SK-N-SH (cell line): Measurements from ENCODE around the gene RPGRIP1L. TPM values are rescaled to one million over a fixed set of nuclear protein-coding genes. Genes with fewer than 3 reads are reported as not detected.

Experiments used
- CTCF ChIA-PET: fragments of 300-600, 350-600 bp; formaldehyde crosslinking; extraction: SDS; loops from one replicate; lab custom pipeline; 2021; lab: Yijun Ruan, JAX
- POLR2A ChIA-PET: fragments of 350-600 bp; sonication (Branson Sonifier 250); formaldehyde crosslinking; extraction: SDS; loops from one replicate; lab custom pipeline; 2020; ENCODE audit warnings: antibody characterized with exemption, inconsistent platforms; lab: Yijun Ruan, JAX
- DNase-seq: peaks from one replicate; pipeline ENCODE4 v3.0.0; 2012
- H2AFZ ChIP-seq: fragments of 200-600 bp; sonication (generic); 2 replicates; pipeline ENCODE4 v1.8.1; 2016; ENCODE audit warnings: antibody characterized with exemption, mild to moderate bottlenecking, low read depth
- H3F3A ChIP-seq: fragments of 200-600 bp; sonication (generic); replicated peaks from 2 replicates; pipeline ENCODE3; 2016; ENCODE audit warnings: antibody characterized with exemption, mild to moderate bottlenecking; ENCODE audit not compliant: insufficient read depth
- H3K27ac ChIP-seq, 2 experiments: fragments of 200-500 bp in 1 of 2; fragments of 200-600 bp in 1 of 2; sonication (Bioruptor generic) in 1 of 2; sonication (generic), shearing (Covaris generic) in 1 of 2; 2 replicates each; pipeline versions ENCODE4 v1.5.1 to v1.6.1; 2014 to 2016; ENCODE audit warnings: low read depth in 2 of 2, inconsistent platforms in 1 of 2, low read length in 1 of 2, mild to moderate bottlenecking in 1 of 2, mixed read lengths in 1 of 2
- H3K27me3 ChIP-seq: fragments of 200-600 bp; sonication (generic), shearing (Covaris generic); 2 replicates; pipeline ENCODE4 v1.6.1; 2016; ENCODE audit warnings: mixed run types; ENCODE audit not compliant: insufficient read depth
- H3K36me3 ChIP-seq, 2 experiments: fragments of 200-500 bp in 1 of 2; fragments of 200-600 bp in 1 of 2; sonication (Bioruptor generic) in 1 of 2; sonication (generic) in 1 of 2; replicated peaks in 1 of 2; 2 replicates each; pipeline versions ENCODE3 to v1.5.1; 2014 to 2016; ENCODE audit warnings: low read length in 1 of 2, mild to moderate bottlenecking in 1 of 2; ENCODE audit not compliant: insufficient read depth in 2 of 2, control insufficient read depth in 1 of 2
- H3K4me1 ChIP-seq, 2 experiments: fragments of 200-500 bp in 1 of 2; fragments of 200-600 bp in 1 of 2; sonication (Bioruptor generic) in 1 of 2; sonication (generic), shearing (Covaris generic) in 1 of 2; 2 replicates each; pipeline versions ENCODE4 v1.5.1 to v1.6.1; 2014 to 2016; ENCODE audit warnings: low read depth in 1 of 2, low read length in 1 of 2, mixed run types in 1 of 2; ENCODE audit not compliant: insufficient read depth in 2 of 2, control insufficient read depth in 1 of 2
- H3K4me2 ChIP-seq: fragments of 200-600 bp; sonication (generic), shearing (Covaris generic); 2 replicates; pipeline ENCODE4 v1.6.1; 2017; ENCODE audit warnings: mixed run types
- H3K4me3 ChIP-seq, 2 experiments: fragments of 200-500 bp in 1 of 2; fragments of 200-600 bp in 1 of 2; sonication (Bioruptor generic) in 1 of 2; sonication (generic), shearing (Covaris generic) in 1 of 2; 2 replicates each; pipeline versions ENCODE4 v1.5.1 to v1.8.1; 2014 to 2016; ENCODE audit warnings: low read depth in 2 of 2, inconsistent platforms in 1 of 2, low read length in 1 of 2, mild to moderate bottlenecking in 1 of 2, mixed read lengths in 1 of 2, moderate library complexity in 1 of 2
- H3K79me2 ChIP-seq: fragments of 200-600 bp; sonication (generic); 2 replicates; pipeline ENCODE4 v1.8.1; 2017; ENCODE audit warnings: mild to moderate bottlenecking; ENCODE audit not compliant: insufficient read depth
- H3K9ac ChIP-seq: fragments of 200-600 bp; sonication (generic); 2 replicates; pipeline ENCODE4 v1.6.1; 2017; ENCODE audit warnings: mixed run types
- H3K9me2 ChIP-seq: fragments of 200-600 bp; sonication (generic); 2 replicates; pipeline ENCODE4 v1.6.1; 2017; ENCODE audit warnings: mixed run types
- H3K9me3 ChIP-seq: fragments of 200-600 bp; sonication (generic); 2 replicates; pipeline ENCODE4 v1.6.1; 2017; ENCODE audit warnings: mixed run types, mild to moderate bottlenecking, moderate library complexity
- H4K20me1 ChIP-seq: fragments of 200-600 bp; sonication (generic); 2 replicates; pipeline ENCODE4 v1.6.1; 2017; ENCODE audit warnings: mild to moderate bottlenecking, mixed run types; ENCODE audit not compliant: insufficient read depth
- EZH2phosphoT487 ChIP-seq: fragments of 200-600 bp; sonication (generic); IDR thresholded peaks from 2 replicates; pipeline ENCODE4 v1.6.1; 2017; ENCODE audit warnings: low read depth, mixed run types, mild to moderate bottlenecking, antibody characterized with exemption, moderate library complexity, borderline replicate concordance
- GATA2 ChIP-seq: sonication (generic); formaldehyde crosslinking; IDR thresholded peaks from 2 replicates; pipeline ENCODE4 v1.5.0; 2020; ENCODE audit warnings: mild to moderate bottlenecking, missing genetic modification reagents
- JUND ChIP-seq: IDR thresholded peaks from 2 replicates; pipeline ENCODE4 v1.4.0; 2012
- POLR2AphosphoS5 ChIP-seq: IDR thresholded peaks from 2 replicates; pipeline ENCODE4 v1.6.1; 2012; ENCODE audit warnings: low read depth, low read length
- RCOR1 ChIP-seq: fragments of 150-350 bp; IDR thresholded peaks from 2 replicates; pipeline ENCODE4 v1.6.1; 2017; ENCODE audit warnings: antibody characterized with exemption, low read length
- RXRA ChIP-seq: IDR thresholded peaks from 2 replicates; pipeline ENCODE4 v1.4.0; 2012; ENCODE audit warnings: low read depth, mild to moderate bottlenecking, borderline replicate concordance
- SIN3A ChIP-seq: IDR thresholded peaks from 2 replicates; pipeline ENCODE4 v1.6.1; 2012; ENCODE audit warnings: low read depth, mild to moderate bottlenecking, low read length, moderate library complexity, borderline replicate concordance
- USF1 ChIP-seq: IDR thresholded peaks from 2 replicates; pipeline ENCODE4 v1.4.0; 2012; ENCODE audit warnings: low read depth, borderline replicate concordance
- WGBS: methylation state at CpG from one replicate; pipeline ENCODE4 v1.1.6; 2017; ENCODE audit warnings: low lambda C conversion rate; 5-methylcytosine and 5-hydroxymethylcytosine counted together
- polyA plus RNA-seq, 3 experiments: library from polyadenylated mRNA; depleted of rRNA; stranded (reverse); fragments of >200 nt; gene quantifications; 2 replicates each; pipeline ENCODE4 v1.2.3, GENCODE V29; 2012
- TF ChIP-seq, protein P1 (sequence below): IDR thresholded peaks from 2 replicates; pipeline ENCODE4 v1.4.0; 2012; ENCODE audit warnings: low read depth, borderline replicate concordance
- TF ChIP-seq, protein P2 (sequence below): IDR thresholded peaks from 2 replicates; pipeline ENCODE4 v1.6.1; 2012; ENCODE audit warnings: mild to moderate bottlenecking, low read depth, low read length, moderate library complexity

The RPGRIP1L gene
- polyA plus RNA-seq, 1 of the 3 experiments (the other 2 are of a cell fraction): 5.7 TPM

DNA sequence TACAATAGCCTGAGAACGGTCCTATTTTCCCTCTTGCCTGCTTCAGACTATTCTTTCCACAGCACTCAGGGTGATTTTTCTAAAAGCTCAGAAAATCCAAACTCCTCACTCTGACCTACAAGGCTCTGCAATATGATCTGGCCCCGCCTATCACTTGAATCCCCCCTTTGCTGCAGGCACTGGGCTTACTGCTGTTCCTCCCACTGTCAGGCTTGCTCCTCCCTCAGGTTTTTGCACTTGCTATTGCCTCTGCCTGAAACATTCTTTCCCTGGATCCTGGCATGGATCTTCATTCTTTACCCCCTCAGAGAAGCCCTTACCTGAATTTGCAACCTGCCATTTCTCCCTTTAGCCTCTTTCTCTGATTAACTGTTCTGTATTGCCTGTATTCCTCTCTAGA, 52.3 kb downstream of the RPGRIP1L start:
- CTCF ChIA-PET: interaction anchor here (0.6 to 1.1 kb wide), 2 partner anchors 8 to 55 kb away, joined by 3 read pairs; no protein-coding TSS in a partner anchor

DNA sequence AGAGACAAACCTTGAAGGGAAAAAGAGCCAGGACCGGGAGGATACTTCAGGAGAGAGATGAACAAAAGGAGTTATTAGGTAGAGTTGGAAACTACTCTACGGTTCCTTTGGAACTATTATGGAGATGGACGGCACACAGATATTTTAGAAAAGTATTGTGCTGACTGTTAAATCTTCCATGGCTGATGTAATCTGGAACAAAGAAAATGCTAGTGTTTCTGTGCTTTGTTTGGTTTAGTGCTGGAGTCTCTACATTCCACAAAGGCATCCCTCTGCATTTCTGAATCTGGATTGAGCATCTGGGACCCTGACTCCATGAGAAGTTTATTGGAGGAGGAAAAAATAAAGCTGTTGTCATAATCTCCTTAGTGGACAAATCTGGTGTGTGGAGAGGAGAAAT, 57.2 kb downstream of the RPGRIP1L start:
- H3F3A ChIP-seq: no peaks in the 10 kb centered on the region
- no peak for TF ChIP-seq RCOR1
- TF ChIP-seq USF1: no peak
- TF ChIP-seq, protein P1, sequence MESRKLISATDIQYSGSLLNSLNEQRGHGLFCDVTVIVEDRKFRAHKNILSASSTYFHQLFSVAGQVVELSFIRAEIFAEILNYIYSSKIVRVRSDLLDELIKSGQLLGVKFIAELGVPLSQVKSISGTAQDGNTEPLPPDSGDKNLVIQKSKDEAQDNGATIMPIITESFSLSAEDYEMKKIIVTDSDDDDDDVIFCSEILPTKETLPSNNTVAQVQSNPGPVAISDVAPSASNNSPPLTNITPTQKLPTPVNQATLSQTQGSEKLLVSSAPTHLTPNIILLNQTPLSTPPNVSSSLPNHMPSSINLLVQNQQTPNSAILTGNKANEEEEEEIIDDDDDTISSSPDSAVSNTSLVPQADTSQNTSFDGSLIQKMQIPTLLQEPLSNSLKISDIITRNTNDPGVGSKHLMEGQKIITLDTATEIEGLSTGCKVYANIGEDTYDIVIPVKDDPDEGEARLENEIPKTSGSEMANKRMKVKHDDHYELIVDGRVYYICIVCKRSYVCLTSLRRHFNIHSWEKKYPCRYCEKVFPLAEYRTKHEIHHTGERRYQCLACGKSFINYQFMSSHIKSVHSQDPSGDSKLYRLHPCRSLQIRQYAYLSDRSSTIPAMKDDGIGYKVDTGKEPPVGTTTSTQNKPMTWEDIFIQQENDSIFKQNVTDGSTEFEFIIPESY: no peak
- no peak for TF ChIP-seq RXRA
- no peak for TF ChIP-seq JUND
- TF ChIP-seq POLR2AphosphoS5: no peak
- TF ChIP-seq, protein P2, sequence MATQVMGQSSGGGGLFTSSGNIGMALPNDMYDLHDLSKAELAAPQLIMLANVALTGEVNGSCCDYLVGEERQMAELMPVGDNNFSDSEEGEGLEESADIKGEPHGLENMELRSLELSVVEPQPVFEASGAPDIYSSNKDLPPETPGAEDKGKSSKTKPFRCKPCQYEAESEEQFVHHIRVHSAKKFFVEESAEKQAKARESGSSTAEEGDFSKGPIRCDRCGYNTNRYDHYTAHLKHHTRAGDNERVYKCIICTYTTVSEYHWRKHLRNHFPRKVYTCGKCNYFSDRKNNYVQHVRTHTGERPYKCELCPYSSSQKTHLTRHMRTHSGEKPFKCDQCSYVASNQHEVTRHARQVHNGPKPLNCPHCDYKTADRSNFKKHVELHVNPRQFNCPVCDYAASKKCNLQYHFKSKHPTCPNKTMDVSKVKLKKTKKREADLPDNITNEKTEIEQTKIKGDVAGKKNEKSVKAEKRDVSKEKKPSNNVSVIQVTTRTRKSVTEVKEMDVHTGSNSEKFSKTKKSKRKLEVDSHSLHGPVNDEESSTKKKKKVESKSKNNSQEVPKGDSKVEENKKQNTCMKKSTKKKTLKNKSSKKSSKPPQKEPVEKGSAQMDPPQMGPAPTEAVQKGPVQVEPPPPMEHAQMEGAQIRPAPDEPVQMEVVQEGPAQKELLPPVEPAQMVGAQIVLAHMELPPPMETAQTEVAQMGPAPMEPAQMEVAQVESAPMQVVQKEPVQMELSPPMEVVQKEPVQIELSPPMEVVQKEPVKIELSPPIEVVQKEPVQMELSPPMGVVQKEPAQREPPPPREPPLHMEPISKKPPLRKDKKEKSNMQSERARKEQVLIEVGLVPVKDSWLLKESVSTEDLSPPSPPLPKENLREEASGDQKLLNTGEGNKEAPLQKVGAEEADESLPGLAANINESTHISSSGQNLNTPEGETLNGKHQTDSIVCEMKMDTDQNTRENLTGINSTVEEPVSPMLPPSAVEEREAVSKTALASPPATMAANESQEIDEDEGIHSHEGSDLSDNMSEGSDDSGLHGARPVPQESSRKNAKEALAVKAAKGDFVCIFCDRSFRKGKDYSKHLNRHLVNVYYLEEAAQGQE: no peak
- no peak for TF ChIP-seq GATA2 (CRISPR knock-in tag)
- TF ChIP-seq SIN3A: no peak
- no peak overlapping the region for H3K27ac ChIP-seq
- no peak overlapping the region for H3K4me2 ChIP-seq
- CTCF ChIA-PET: no interaction called here
- H3K27me3 ChIP-seq: no peaks in the 10 kb centered on the region
- no peak overlapping the region for H2AFZ ChIP-seq
- no peaks in the 10 kb centered on the region for H3K79me2 ChIP-seq
- no peak for DNase-seq
- H3K4me3 ChIP-seq: no peak overlapping the region
- no peak overlapping the region for H3K9ac ChIP-seq
- 0 out of 2 replicates have a peak, but pooled peaks cover 8% of the 10 kb centered on the region for H3K9me3 ChIP-seq
- H4K20me1 ChIP-seq: no peaks in the 10 kb centered on the region
- H3K4me1 ChIP-seq: no peaks in the 10 kb centered on the region
- 80% methylated on average over 3 of the region's 3 CpGs for WGBS
- POLR2A ChIA-PET: no interaction called here
- peaks cover 28 to 34% of the 10 kb centered on the region in 2 experiments for H3K36me3 ChIP-seq
- H3K9me2 ChIP-seq: no peaks in the 10 kb centered on the region

More for the DNA sequence above, 52.3 kb downstream of the RPGRIP1L start:
- H3K4me2 ChIP-seq: no peak overlapping the region
- WGBS: 96% methylated on average over 2 of the region's 2 CpGs
- no peaks in the 10 kb centered on the region for H3F3A ChIP-seq
- no peak overlapping the region for H2AFZ ChIP-seq
- H3K27me3 ChIP-seq: no peaks in the 10 kb centered on the region
- no peak for TF ChIP-seq EZH2phosphoT487
- TF ChIP-seq, protein P2: no peak
- TF ChIP-seq, all 33 proteins: peak for 0
- Histone ChIP-seq H3K36me3 (peaks cover 26 to 38% of the 10 kb centered on the region in 2 experiments), H3K9ac (no peak overlapping the region), H3K27ac (no peak overlapping the region), H3K79me2 (no peaks in the 10 kb centered on the region), H3K9me3 (no peaks in the 10 kb centered on the region), H3K4me1 (no peaks in the 10 kb centered on the region), H4K20me1 (no peaks in the 10 kb centered on the region), H3K4me3 (no peak overlapping the region), H3K9me2 (no peaks in the 10 kb centered on the region)
- no peak for DNase-seq
- POLR2A ChIA-PET: no interaction called here
